Sigmoid colon (tissue), 4 donors: ENCODE data around the gene OBSL1.

Experiments
- POLR2A ChIP-seq, 2 donors: fragments of 450-650 bp; IDR thresholded peaks; one replicate each; pipeline ENCODE4 v1.6.1; 2016; ENCODE audit warnings: antibody characterized with exemption in 2 of 2, mild to moderate bottlenecking in 2 of 2, moderate library complexity in 2 of 2
- POLR2AphosphoS5 ChIP-seq, 4 donors: sonication (generic); formaldehyde crosslinking; IDR thresholded peaks; one replicate each; pipeline ENCODE4 v1.6.1; 2017; ENCODE audit warnings: antibody characterized with exemption in 4 of 4

DNA sequence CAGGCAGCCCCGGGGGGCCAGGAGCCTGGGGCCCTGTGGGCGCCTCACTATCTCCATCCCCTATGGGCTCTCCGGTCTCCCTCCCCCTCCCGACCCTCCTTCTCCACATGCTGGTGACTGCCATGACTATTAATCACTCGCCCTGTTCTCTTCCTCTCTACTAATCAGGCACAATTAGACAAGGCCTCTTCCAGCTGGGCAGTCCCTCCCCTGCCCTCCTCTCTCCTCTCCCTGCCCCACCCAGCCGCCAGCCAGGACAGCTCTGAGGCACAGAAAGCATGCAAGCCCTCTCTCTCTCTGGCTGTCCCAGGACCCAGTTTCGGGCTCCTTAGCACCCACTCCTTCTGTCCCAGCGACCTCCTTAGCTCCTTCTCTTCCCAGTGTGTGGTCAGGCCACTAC is 51.3 kb downstream of the OBSL1 start:
- TF ChIP-seq POLR2AphosphoS5 (IDR thresholded peaks at IDR 0.05) (no peak), POLR2A (IDR thresholded peaks at IDR 0.05) (no peak)
